ENCODE measurements around the gene TYRO3. TPM values are rescaled to one million over a fixed set of nuclear protein-coding genes. Genes with fewer than 3 reads are reported as not detected.
"Not testable (repeated sequence)": the region's sequence is repeated elsewhere in the genome, so short reads cannot be mapped to it uniquely, and the experiment has no call there.

Gene TYRO3
- total RNA-seq, 8 experiments from 2014 or later: 11.8 to 33.2 (median 15.7) TPM

DNA sequence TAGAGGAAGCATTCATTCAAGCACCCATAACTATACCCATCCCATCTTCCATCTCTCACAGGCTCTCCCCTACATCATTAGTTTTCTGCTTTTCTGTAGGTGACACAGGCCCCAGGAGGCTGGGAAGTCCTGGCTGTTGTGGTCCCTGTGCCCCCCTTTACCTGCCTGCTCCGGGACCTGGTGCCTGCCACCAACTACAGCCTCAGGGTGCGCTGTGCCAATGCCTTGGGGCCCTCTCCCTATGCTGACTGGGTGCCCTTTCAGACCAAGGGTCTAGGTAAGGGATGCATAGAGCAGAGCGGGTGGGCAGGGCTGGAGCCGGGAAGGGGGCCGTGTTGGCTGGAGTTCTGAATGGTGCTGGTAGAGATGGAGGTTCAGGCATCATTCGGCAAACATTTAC is 8.2 kb downstream of the TYRO3 start:
- peaks cover 47 to 66% of the 10 kb centered on the region in 2 donors for H3K4me1 ChIP-seq (replicated peaks in 1 of 2)
- 80 to 100% (median 100%) methylated on average over 1 to 5 of the region's 6 CpGs; no CpG with 5 or more reads in 2 of the 10 experiments for WGBS, 10 experiments
- no peak for ATAC-seq (replicated peaks in 6 of 8)
- no peak overlapping the region for H3K27ac ChIP-seq
- in situ Hi-C loops (cut with MboI; ENCODE audit: low pct_unique_long_range_greater_than_20kb in 2 of 9, low sequenced_read_pairs in 9 of 9, unreplicated experiment in 9 of 9): loop anchor here in 5 of 9 experiments (25.0 kb wide), 2 partner anchors 220 to 245 kb away; no protein-coding TSS in a partner anchor
- H3K4me3 ChIP-seq: no peak overlapping the region

- 69 to 100% (median 70%) methylated on average over 1 to 4 of the region's 4 CpGs; no CpG with 5 or more reads in 5 of the 10 experiments for whole genome bisulfite sequencing, 10 experiments
These were observed 8.8 kb downstream of the TYRO3 start for GRCh38 chr15:41567862-41568261.

DNA sequence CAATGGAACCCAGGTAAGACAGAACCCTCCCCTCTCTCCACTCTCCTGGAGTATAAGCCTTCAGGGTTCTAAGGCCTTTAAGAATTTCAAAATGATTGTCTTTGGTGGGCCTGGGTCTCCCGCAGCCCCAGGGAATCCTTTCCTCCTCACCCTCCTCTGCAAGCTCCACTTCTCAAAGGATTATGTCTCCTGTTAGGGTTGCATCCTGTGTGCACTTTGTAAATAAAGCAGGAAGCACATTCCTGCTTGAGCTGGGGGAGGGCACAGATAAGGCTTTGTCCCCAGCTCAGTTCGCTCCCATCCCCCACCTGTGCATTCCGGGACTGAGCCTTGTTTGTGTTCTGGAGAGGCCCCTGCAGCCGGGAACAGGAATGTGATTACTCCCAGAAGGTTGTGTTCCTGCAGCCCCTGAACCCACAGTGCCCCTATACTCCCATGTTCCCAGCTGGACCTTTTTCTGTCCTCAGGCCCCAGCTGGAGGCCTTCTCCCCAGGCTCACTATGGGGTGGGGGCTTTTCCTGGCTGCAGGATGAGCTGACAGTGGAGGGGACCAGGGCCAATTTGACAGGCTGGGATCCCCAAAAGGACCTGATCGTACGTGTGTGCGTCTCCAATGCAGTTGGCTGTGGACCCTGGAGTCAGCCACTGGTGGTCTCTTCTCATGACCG is 9.5 kb downstream of the TYRO3 start:
- WGBS, 10 experiments: 0 to 33% methylated on average over 1 of the region's 8 CpGs; no CpG with 5 or more reads in 8 of the 10 experiments
- H3K27ac ChIP-seq: peak overlapping the region; percentile 27 to 71
- in situ Hi-C loops (cut with MboI; ENCODE audit: low pct_unique_long_range_greater_than_20kb in 2 of 9, low sequenced_read_pairs in 9 of 9, unreplicated experiment in 9 of 9): loop anchor here in 5 of 9 experiments (25.0 kb wide), 2 partner anchors 219 to 244 kb away; no protein-coding TSS in a partner anchor
- ATAC-seq (replicated peaks in 6 of 8): peak in 2 of 8 experiments; percentile 1 to 56
- H3K4me1 ChIP-seq (replicated peaks in 1 of 2): peaks cover 36 to 53% of the 10 kb centered on the region in 2 donors
- H3K4me3 ChIP-seq: no peak overlapping the region

More at GRCh38 chr15:41567862-41568261, 8.8 kb downstream of the TYRO3 start:
- peak overlapping the region; percentile 27 to 71 for H3K27ac ChIP-seq
- H3K4me1 ChIP-seq (replicated peaks in 1 of 2): peaks cover 41 to 60% of the 10 kb centered on the region in 2 donors
- in situ Hi-C loops (cut with MboI; ENCODE audit: low pct_unique_long_range_greater_than_20kb in 2 of 9, low sequenced_read_pairs in 9 of 9, unreplicated experiment in 9 of 9): loop anchor here in 5 of 9 experiments (25.0 kb wide), 2 partner anchors 219 to 244 kb away; no protein-coding TSS in a partner anchor
- no peak overlapping the region for H3K4me3 ChIP-seq
- ATAC-seq (replicated peaks in 6 of 8): peak in 5 of 8 experiments; percentile 14 to 32 (median 17)

GRCh38 chr15:41569232-41569631 is 10.2 kb downstream of the TYRO3 start:
- not testable (repeated sequence) for ATAC-seq (replicated peaks in 6 of 8); H3K4me3 ChIP-seq; H3K27ac ChIP-seq
- peaks cover 32 to 47% of the 10 kb centered on the region in 2 donors for H3K4me1 ChIP-seq (replicated peaks in 1 of 2)
- in situ Hi-C loops (cut with MboI; ENCODE audit: low pct_unique_long_range_greater_than_20kb in 2 of 9, low sequenced_read_pairs in 9 of 9, unreplicated experiment in 9 of 9): loop anchor here in 5 of 9 experiments (25.0 kb wide), 2 partner anchors 218 to 243 kb away; no protein-coding TSS in a partner anchor
- WGBS, 10 experiments: 83 to 100% (median 100%) methylated on average over 1 of the region's 1 CpG; no CpG with 5 or more reads in 6 of the 10 experiments

GRCh38 chr15:41570764-41571163 is 11.8 kb downstream of the TYRO3 start:
- no peak for ATAC-seq (replicated peaks in 6 of 8)
- in situ Hi-C loops (cut with MboI; ENCODE audit: low pct_unique_long_range_greater_than_20kb in 2 of 9, low sequenced_read_pairs in 9 of 9, unreplicated experiment in 9 of 9): loop anchor here in 5 of 9 experiments (25.0 kb wide), 2 partner anchors 217 to 242 kb away; no protein-coding TSS in a partner anchor
- WGBS, 10 experiments: 33 to 90% methylated on average over 1 to 2 of the region's 3 CpGs; no CpG with 5 or more reads in 8 of the 10 experiments
- Histone ChIP-seq H3K27ac (no peak overlapping the region), H3K4me3 (no peak overlapping the region), H3K4me1 (replicated peaks in 1 of 2) (peaks cover 19 to 33% of the 10 kb centered on the region in 2 donors)

DNA sequence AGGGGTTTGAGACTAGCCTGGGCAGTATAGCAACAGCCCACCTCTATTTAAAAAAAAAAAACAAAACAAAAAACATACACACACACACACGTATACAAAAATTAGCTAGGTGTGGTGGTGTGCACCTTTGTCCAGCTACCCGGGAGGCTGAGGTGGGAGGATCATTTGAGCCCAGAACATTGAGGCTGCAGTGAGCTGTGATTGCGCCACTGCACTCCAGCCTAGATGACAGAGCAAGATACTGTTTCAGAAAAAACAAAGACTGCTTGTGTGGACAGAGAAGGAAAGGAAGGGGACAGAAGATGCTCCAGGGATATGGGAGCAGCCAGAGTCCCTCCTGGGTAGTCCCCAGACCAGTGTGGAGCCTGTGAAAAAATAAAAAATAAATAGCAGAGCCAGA is 12.9 kb downstream of the TYRO3 start:
- H3K4me1 ChIP-seq (replicated peaks in 1 of 2): peaks cover 17 to 21% of the 10 kb centered on the region in 2 donors
- no peak overlapping the region for H3K27ac ChIP-seq
- WGBS, 10 experiments: 67 to 100% (median 96%) methylated on average over 1 to 3 of the region's 3 CpGs; no CpG with 5 or more reads in 6 of the 10 experiments
- in situ Hi-C loops (cut with MboI; ENCODE audit: low pct_unique_long_range_greater_than_20kb in 2 of 9, low sequenced_read_pairs in 9 of 9, unreplicated experiment in 9 of 9): loop anchor here in 5 of 9 experiments (25.0 kb wide), 2 partner anchors 215 to 240 kb away; no protein-coding TSS in a partner anchor
- no peak overlapping the region for H3K4me3 ChIP-seq
- no peak for ATAC-seq (replicated peaks in 6 of 8)

- in situ Hi-C loops (cut with MboI; ENCODE audit: low pct_unique_long_range_greater_than_20kb in 2 of 9, low sequenced_read_pairs in 9 of 9, unreplicated experiment in 9 of 9): loop anchor here in 5 of 9 experiments (25.0 kb wide), 2 partner anchors 214 to 239 kb away; no protein-coding TSS in a partner anchor
- 60 to 100% (median 94%) methylated on average over 1 to 8 of the region's 8 CpGs; no CpG with 5 or more reads in 6 of the 10 experiments for WGBS, 10 experiments
- Histone ChIP-seq H3K4me3 (no peak overlapping the region), H3K4me1 (replicated peaks in 1 of 2) (peaks cover 12 to 13% of the 10 kb centered on the region in 2 donors), H3K27ac (no peak overlapping the region)
- no peak for ATAC-seq (replicated peaks in 6 of 8)
These were observed 13.9 kb downstream of the TYRO3 start for GRCh38 chr15:41572866-41573265.

DNA sequence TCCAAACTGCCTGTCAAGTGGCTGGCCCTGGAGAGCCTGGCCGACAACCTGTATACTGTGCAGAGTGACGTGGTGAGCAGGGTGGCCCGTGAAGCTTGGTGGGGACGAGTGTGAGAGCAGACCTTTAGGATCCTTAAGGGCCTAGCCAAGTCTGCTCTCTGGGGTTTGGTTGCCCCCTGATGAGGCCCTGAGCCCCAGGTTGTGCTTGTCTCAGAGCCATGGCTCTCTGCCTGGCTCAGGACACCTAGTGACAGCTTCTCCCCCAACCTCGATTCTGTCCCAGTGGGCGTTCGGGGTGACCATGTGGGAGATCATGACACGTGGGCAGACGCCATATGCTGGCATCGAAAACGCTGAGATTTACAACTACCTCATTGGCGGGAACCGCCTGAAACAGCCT is 14.4 kb downstream of the TYRO3 start:
- in situ Hi-C loops (cut with MboI; ENCODE audit: low pct_unique_long_range_greater_than_20kb in 2 of 9, low sequenced_read_pairs in 9 of 9, unreplicated experiment in 9 of 9): loop anchor here in 5 of 9 experiments (25.0 kb wide), 2 partner anchors 214 to 239 kb away; no protein-coding TSS in a partner anchor
- Histone ChIP-seq H3K4me1 (replicated peaks in 1 of 2) (peaks cover 7 to 8% of the 10 kb centered on the region in 2 donors), H3K27ac (no peak overlapping the region), H3K4me3 (no peak overlapping the region)
- 80 to 100% (median 94%) methylated on average over 1 to 6 of the region's 13 CpGs; no CpG with 5 or more reads in 4 of the 10 experiments for WGBS, 10 experiments
- no peak for ATAC-seq (replicated peaks in 6 of 8)

DNA sequence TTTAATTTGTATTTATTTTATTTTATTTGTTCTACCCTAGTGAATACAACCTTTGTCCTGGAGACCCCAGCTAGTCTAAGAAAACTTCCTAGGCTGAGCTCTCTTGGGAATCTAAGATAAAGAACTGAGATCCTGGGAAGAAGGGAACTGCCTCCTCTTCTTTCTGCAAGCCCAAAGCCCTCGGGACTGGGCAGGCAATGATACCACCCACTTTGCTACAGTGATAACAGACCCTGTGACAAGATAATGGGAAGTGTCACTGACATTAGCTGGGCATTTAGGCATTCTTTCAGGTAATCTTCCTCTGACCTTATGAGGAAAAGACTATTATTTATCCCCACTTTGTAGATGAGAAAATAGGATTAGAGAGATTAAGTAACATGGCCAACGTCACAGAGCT is 15.1 kb downstream of the TYRO3 start:
- WGBS, 10 experiments: 29 to 100% (median 90%) methylated on average over 1 to 2 of the region's 2 CpGs
- in situ Hi-C loops (cut with MboI; ENCODE audit: low pct_unique_long_range_greater_than_20kb in 2 of 9, low sequenced_read_pairs in 9 of 9, unreplicated experiment in 9 of 9): loop anchor here in 5 of 9 experiments (25.0 kb wide), 2 partner anchors 213 to 238 kb away; no protein-coding TSS in a partner anchor

GRCh38 chr15:41575282-41575681 is 16.3 kb downstream of the TYRO3 start:
- ATAC-seq (replicated peaks in 6 of 8): no peak
- WGBS, 10 experiments: 80 to 86% methylated on average over 1 to 4 of the region's 6 CpGs; no CpG with 5 or more reads in 8 of the 10 experiments
- Histone ChIP-seq H3K27ac (no peak overlapping the region), H3K4me1 (replicated peaks in 1 of 2) (no peaks in the 10 kb centered on the region), H3K4me3 (no peak overlapping the region)
- in situ Hi-C loops (cut with MboI; ENCODE audit: low pct_unique_long_range_greater_than_20kb in 2 of 9, low sequenced_read_pairs in 9 of 9, unreplicated experiment in 9 of 9): no loop called here

More for the DNA sequence above, 15.1 kb downstream of the TYRO3 start:
- H3K4me3 ChIP-seq: no peak overlapping the region
- no peak for ATAC-seq (replicated peaks in 6 of 8)
- H3K4me1 ChIP-seq (replicated peaks in 1 of 2): peaks cover 0 to under 1% of the 10 kb centered on the region in 2 donors
- no peak overlapping the region for H3K27ac ChIP-seq

DNA sequence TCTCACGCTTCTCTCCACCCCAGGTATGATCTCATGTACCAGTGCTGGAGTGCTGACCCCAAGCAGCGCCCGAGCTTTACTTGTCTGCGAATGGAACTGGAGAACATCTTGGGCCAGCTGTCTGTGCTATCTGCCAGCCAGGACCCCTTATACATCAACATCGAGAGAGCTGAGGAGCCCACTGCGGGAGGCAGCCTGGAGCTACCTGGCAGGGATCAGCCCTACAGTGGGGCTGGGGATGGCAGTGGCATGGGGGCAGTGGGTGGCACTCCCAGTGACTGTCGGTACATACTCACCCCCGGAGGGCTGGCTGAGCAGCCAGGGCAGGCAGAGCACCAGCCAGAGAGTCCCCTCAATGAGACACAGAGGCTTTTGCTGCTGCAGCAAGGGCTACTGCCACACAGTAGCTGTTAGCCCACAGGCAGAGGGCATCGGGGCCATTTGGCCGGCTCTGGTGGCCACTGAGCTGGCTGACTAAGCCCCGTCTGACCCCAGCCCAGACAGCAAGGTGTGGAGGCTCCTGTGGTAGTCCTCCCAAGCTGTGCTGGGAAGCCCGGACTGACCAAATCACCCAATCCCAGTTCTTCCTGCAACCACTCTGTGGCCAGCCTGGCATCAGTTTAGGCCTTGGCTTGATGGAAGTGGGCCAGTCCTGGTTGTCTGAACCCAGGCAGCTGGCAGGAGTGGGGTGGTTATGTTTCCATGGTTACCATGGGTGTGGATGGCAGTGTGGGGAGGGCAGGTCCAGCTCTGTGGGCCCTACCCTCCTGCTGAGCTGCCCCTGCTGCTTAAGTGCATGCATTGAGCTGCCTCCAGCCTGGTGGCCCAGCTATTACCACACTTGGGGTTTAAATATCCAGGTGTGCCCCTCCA is 19.1 kb downstream of the TYRO3 start:
- H3K27ac ChIP-seq: no peak overlapping the region
- H3K4me3 ChIP-seq: no peak overlapping the region
- ATAC-seq (replicated peaks in 6 of 8): peak; percentile 12 to 68 (median 40)
- in situ Hi-C loops (cut with MboI; ENCODE audit: low pct_unique_long_range_greater_than_20kb in 2 of 9, low sequenced_read_pairs in 9 of 9, unreplicated experiment in 9 of 9): no loop called here
- no peaks in the 10 kb centered on the region for H3K4me1 ChIP-seq (replicated peaks in 1 of 2)
- WGBS, 10 experiments: 95 to 100% (median 98%) methylated on average over 1 to 6 of the region's 12 CpGs; no CpG with 5 or more reads in 4 of the 10 experiments

GRCh38 chr15:41578736-41579383 is 19.8 kb downstream of the TYRO3 start:
- no peak for ATAC-seq (replicated peaks in 6 of 8)
- 84 to 100% (median 98%) methylated on average over 1 to 6 of the region's 9 CpGs; no CpG with 5 or more reads in 3 of the 10 experiments for WGBS, 10 experiments
- in situ Hi-C loops (cut with MboI; ENCODE audit: low pct_unique_long_range_greater_than_20kb in 2 of 9, low sequenced_read_pairs in 9 of 9, unreplicated experiment in 9 of 9): no loop called here
- H3K4me1 ChIP-seq (replicated peaks in 1 of 2): no peaks in the 10 kb centered on the region
- no peak overlapping the region for H3K4me3 ChIP-seq
- no peak overlapping the region for H3K27ac ChIP-seq
